K562 (cell line): ENCODE data around the gene SMARCA4. TPM values are rescaled to one million over a fixed set of nuclear protein-coding genes. Genes with fewer than 3 reads are reported as not detected.

Source experiments
- ADNP ChIP-seq: fragments of 200-800 bp; sonication (Bioruptor generic); IDR thresholded peaks from 2 replicates; pipeline ENCODE4 v1.6.1; 2016; ENCODE audit warnings: missing genetic modification characterization, missing compliant biosample characterization
- ARHGAP35 ChIP-seq: fragments of 450-650 bp; IDR thresholded peaks from 2 replicates; pipeline ENCODE4 v1.6.1; 2018; ENCODE audit not compliant: partially characterized antibody
- ARNT ChIP-seq, 2 experiments: fragments of 450-650 bp; IDR thresholded peaks; 2 replicates each; pipeline ENCODE4 v1.6.1; 2016; ENCODE audit warnings: mild to moderate bottlenecking in 1 of 2
- DPF2 ChIP-seq: fragments of 450-650 bp; IDR thresholded peaks from 2 replicates; pipeline ENCODE4 v1.6.1; 2016
- EZH2 ChIP-seq: IDR thresholded peaks from 2 replicates; pipeline ENCODE4 v1.6.1; 2012; ENCODE audit warnings: low read depth, mild to moderate bottlenecking, inconsistent platforms, low read length, borderline replicate concordance
- KDM1A ChIP-seq, 2 experiments: fragments of 450-650 bp; IDR thresholded peaks; 2 replicates each; pipeline ENCODE4 v1.6.1; 2016; ENCODE audit warnings: mild to moderate bottlenecking in 2 of 2
- NR2C2 ChIP-seq, 2 experiments: fragments of 200-800 bp in 1 of 2; sonication (Bioruptor generic) in 1 of 2; sonication (generic) in 1 of 2; formaldehyde crosslinking in 1 of 2; IDR thresholded peaks; 2 replicates each; pipeline versions ENCODE4 v1.6.1 to v1.8.0; 2016 to 2022; ENCODE audit warnings: mild to moderate bottlenecking in 1 of 2, missing compliant biosample characterization in 1 of 2, missing genetic modification characterization in 1 of 2, missing genetic modification reagents in 1 of 2
- POLR3G ChIP-seq: IDR thresholded peaks from 2 replicates; pipeline ENCODE4 v1.6.1; 2011; ENCODE audit not compliant: insufficient read length, insufficient replicate concordance; ENCODE audit errors: extremely low read depth
- RB1 ChIP-seq: fragments of 450-650 bp; IDR thresholded peaks from 2 replicates; pipeline ENCODE4 v1.6.1; 2017; ENCODE audit warnings: low read depth, mild to moderate bottlenecking
- RBFOX2 ChIP-seq: fragments of 200-400 bp; formaldehyde crosslinking; IDR thresholded peaks from 2 replicates; pipeline ENCODE4 v1.6.1; 2017; ENCODE audit warnings: low read depth, mild to moderate bottlenecking, low read length, moderate library complexity
- RBM15 ChIP-seq: fragments of 200-400 bp; formaldehyde crosslinking; IDR thresholded peaks from 2 replicates; pipeline ENCODE4 v1.6.1; 2018; ENCODE audit warnings: mild to moderate bottlenecking, low read length, moderate library complexity; ENCODE audit not compliant: insufficient read depth
- SAFB2 ChIP-seq: fragments of 200-400 bp; formaldehyde crosslinking; IDR thresholded peaks from 2 replicates; pipeline ENCODE4 v1.6.1; 2018; ENCODE audit warnings: borderline replicate concordance, low read length, low read depth, moderate library complexity; ENCODE audit not compliant: severe bottlenecking
- SIN3A ChIP-seq, 2 experiments: fragments of 150-350 bp in 1 of 2; IDR thresholded peaks; 2 replicates each; pipeline ENCODE4 v1.6.1; 2011 to 2016; ENCODE audit warnings: borderline replicate concordance in 2 of 2, low read depth in 2 of 2, low read length in 2 of 2, mild to moderate bottlenecking in 2 of 2, moderate library complexity in 2 of 2; ENCODE audit not compliant: control insufficient read depth in 1 of 2
- SIRT6 ChIP-seq: IDR thresholded peaks from one replicate; pipeline ENCODE4 v1.6.1; 2012; ENCODE audit warnings: low read depth, mild to moderate bottlenecking, control low read depth, inconsistent platforms, low read length, moderate library complexity
- SMAD4 ChIP-seq: fragments of 250-450 bp; sonication (Bioruptor Pico); conservative IDR thresholded peaks from 2 replicates; pipeline ENCODE4 v1.8.0; 2021; ENCODE audit warnings: inconsistent platforms, mild to moderate bottlenecking, moderate library complexity
- SMC3 ChIP-seq: conservative IDR thresholded peaks from 2 replicates; pipeline ENCODE4 v1.6.1; 2011; ENCODE audit warnings: low read depth, low read length, improper control_type of control experiment; ENCODE audit not compliant: insufficient read depth
- TAF9B ChIP-seq: fragments of 450-650 bp; IDR thresholded peaks from 2 replicates; pipeline ENCODE4 v1.6.1; 2018; ENCODE audit warnings: mild to moderate bottlenecking; ENCODE audit not compliant: partially characterized antibody
- U2AF1 ChIP-seq: fragments of 200-400 bp; formaldehyde crosslinking; optimal IDR thresholded peaks from 2 replicates; pipeline ENCODE3; 2017; ENCODE audit warnings: mild to moderate bottlenecking, low read depth, low read length, moderate library complexity
- ZNF12 ChIP-seq: sonication (generic); formaldehyde crosslinking; IDR thresholded peaks from 2 replicates; pipeline ENCODE4 v1.4.0; 2020; ENCODE audit warnings: mild to moderate bottlenecking, missing genetic modification reagents
- ZNF121 ChIP-seq: sonication (generic); formaldehyde crosslinking; conservative IDR thresholded peaks from 2 replicates; pipeline ENCODE4 v1.8.0; 2022; ENCODE audit warnings: missing genetic modification reagents
- ZNF316 ChIP-seq: fragments of 450-650 bp; IDR thresholded peaks from 2 replicates; pipeline ENCODE4 v1.6.1; 2016
- ZNF785 ChIP-seq: fragments of 250-450 bp; sonication (Bioruptor Pico); IDR thresholded peaks from 2 replicates; pipeline ENCODE4 v1.4.0; 2020; ENCODE audit warnings: mild to moderate bottlenecking
- polyA plus RNA-seq, 8 experiments: library from polyadenylated mRNA; depleted of rRNA in 4 of 8; stranded (reverse) in 5 of 8; unstranded in 3 of 8; fragments of >200 nt; fragmentation: Nextera tagmentation in 2 of 8; fragmentation: Illumina TruSeq in 1 of 8; extraction: Ambion mirVana in 2 of 8; extraction: Trizol in 1 of 8; gene quantifications; 2 replicates each; pipeline versions ENCODE4 v1.2.1 to v1.2.3, GENCODE V29; 2011 to 2014; ENCODE audit warnings: inconsistent platforms in 1 of 8, missing spikeins in 1 of 8
- total RNA-seq, 7 experiments: library from RNA; depleted of rRNA in 6 of 7; stranded (reverse); fragments of >200 nt in 6 of 7; fragmentation: Illumina TruSeq in 2 of 7; extraction: Trizol in 2 of 7; gene quantifications; 2 replicates each; pipeline versions ENCODE4 v1.2.1 to v1.2.3, GENCODE V29; 2011 to 2021; ENCODE audit warnings: low replicate concordance in 1 of 7
- TF ChIP-seq, protein P1 (sequence below): sonication (generic); formaldehyde crosslinking; IDR thresholded peaks from 2 replicates; pipeline ENCODE4 v1.8.1; 2023; ENCODE audit warnings: mild to moderate bottlenecking, missing genetic modification reagents
- TF ChIP-seq, protein P2 (sequence below): fragments of 450-650 bp; IDR thresholded peaks from 2 replicates; pipeline ENCODE4 v1.6.1; 2016
- TF ChIP-seq, protein P3 (sequence below): sonication (generic); formaldehyde crosslinking; IDR thresholded peaks from 2 replicates; pipeline ENCODE4 v1.8.1; 2022; ENCODE audit warnings: missing genetic modification reagents

SMARCA4 gene
- total and polyA plus RNA-seq, 9 of the 15 experiments (the other 6 are each of a cell fraction or from before 2014, with no cell fraction given) = 19.3 to 207 (median 52.1) TPM

DNA sequence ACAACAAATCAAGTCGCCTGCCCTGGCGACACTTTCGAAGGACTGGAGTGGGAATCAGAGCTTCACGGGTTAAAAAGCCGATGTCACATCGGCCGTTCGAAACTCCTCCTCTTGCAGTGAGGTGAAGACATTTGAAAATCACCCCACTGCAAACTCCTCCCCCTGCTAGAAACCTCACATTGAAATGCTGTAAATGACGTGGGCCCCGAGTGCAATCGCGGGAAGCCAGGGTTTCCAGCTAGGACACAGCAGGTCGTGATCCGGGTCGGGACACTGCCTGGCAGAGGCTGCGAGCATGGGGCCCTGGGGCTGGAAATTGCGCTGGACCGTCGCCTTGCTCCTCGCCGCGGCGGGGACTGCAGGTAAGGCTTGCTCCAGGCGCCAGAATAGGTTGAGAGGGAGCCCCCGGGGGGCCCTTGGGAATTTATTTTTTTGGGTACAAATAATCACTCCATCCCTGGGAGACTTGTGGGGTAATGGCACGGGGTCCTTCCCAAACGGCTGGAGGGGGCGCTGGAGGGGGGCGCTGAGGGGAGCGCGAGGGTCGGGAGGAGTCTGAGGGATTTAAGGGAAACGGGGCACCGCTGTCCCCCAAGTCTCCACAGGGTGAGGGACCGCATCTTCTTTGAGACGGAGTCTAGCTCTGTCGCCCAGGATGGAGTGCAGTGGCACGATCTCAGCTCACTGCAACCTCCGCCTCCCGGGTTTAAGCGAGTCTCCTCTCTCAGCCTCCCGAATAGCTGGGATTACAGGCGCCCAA lies 128.6 kb downstream of the SMARCA4 start, which contains the start of gene LDLR (continued):
- TF ChIP-seq, protein P1, sequence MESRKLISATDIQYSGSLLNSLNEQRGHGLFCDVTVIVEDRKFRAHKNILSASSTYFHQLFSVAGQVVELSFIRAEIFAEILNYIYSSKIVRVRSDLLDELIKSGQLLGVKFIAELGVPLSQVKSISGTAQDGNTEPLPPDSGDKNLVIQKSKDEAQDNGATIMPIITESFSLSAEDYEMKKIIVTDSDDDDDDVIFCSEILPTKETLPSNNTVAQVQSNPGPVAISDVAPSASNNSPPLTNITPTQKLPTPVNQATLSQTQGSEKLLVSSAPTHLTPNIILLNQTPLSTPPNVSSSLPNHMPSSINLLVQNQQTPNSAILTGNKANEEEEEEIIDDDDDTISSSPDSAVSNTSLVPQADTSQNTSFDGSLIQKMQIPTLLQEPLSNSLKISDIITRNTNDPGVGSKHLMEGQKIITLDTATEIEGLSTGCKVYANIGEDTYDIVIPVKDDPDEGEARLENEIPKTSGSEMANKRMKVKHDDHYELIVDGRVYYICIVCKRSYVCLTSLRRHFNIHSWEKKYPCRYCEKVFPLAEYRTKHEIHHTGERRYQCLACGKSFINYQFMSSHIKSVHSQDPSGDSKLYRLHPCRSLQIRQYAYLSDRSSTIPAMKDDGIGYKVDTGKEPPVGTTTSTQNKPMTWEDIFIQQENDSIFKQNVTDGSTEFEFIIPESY (CRISPR knock-in tag) = no peak; the same call in 1 of the 2 replicates
- TF ChIP-seq DPF2 (peak; percentile 68), SMC3 (no peak), SIN3A (IDR thresholded peaks at IDR 0.05; ENCODE audit: borderline replicate concordance in 2 of 2, control insufficient read depth in 1 of 2, low read depth in 2 of 2, low read length in 2 of 2) (peak; percentile 81 to 87; a peak in 3 of 4 replicates), NR2C2 (CRISPR knock-in tag; IDR thresholded peaks at IDR 0.05) (0 out of 2 replicates have a peak, but pooled peaks have one; percentile 30), NR2C2 (tag; IDR thresholded peaks at IDR 0.05) (peak; percentile 3; the same call in 1 of the 2 replicates), SAFB2 (no peak), RB1 (peak; percentile 44; the same call in 1 of the 2 replicates), SMAD4 (no peak), KDM1A (IDR thresholded peaks at IDR 0.05) (no peak), SIRT6 (no peak), EZH2 (no peak), RBM15 (no peak), ZNF316 (no peak), POLR3G (no peak), ZNF12 (no peak), ZNF121 (CRISPR knock-in tag) (no peak), ARNT (IDR thresholded peaks at IDR 0.05) (no peak; a peak in 2 of 4 replicates), ZNF785 (CRISPR knock-in tag) (no peak), ARHGAP35 (no peak), U2AF1 (no peak), RBFOX2 (peak; percentile 93), TAF9B (peak; percentile 89), ADNP (tag) (peak; percentile 52)
- TF ChIP-seq, protein P2, sequence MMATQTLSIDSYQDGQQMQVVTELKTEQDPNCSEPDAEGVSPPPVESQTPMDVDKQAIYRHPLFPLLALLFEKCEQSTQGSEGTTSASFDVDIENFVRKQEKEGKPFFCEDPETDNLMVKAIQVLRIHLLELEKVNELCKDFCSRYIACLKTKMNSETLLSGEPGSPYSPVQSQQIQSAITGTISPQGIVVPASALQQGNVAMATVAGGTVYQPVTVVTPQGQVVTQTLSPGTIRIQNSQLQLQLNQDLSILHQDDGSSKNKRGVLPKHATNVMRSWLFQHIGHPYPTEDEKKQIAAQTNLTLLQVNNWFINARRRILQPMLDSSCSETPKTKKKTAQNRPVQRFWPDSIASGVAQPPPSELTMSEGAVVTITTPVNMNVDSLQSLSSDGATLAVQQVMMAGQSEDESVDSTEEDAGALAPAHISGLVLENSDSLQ = peak; percentile 80
- TF ChIP-seq, protein P3, sequence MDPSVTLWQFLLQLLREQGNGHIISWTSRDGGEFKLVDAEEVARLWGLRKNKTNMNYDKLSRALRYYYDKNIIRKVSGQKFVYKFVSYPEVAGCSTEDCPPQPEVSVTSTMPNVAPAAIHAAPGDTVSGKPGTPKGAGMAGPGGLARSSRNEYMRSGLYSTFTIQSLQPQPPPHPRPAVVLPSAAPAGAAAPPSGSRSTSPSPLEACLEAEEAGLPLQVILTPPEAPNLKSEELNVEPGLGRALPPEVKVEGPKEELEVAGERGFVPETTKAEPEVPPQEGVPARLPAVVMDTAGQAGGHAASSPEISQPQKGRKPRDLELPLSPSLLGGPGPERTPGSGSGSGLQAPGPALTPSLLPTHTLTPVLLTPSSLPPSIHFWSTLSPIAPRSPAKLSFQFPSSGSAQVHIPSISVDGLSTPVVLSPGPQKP = no peak
